Measurements from ENCODE around the gene HEG1.
"Not testable (repeated sequence)": the region's sequence is repeated elsewhere in the genome, so short reads cannot be mapped to it uniquely, and the experiment has no call there.

HEG1 gene, protein sequence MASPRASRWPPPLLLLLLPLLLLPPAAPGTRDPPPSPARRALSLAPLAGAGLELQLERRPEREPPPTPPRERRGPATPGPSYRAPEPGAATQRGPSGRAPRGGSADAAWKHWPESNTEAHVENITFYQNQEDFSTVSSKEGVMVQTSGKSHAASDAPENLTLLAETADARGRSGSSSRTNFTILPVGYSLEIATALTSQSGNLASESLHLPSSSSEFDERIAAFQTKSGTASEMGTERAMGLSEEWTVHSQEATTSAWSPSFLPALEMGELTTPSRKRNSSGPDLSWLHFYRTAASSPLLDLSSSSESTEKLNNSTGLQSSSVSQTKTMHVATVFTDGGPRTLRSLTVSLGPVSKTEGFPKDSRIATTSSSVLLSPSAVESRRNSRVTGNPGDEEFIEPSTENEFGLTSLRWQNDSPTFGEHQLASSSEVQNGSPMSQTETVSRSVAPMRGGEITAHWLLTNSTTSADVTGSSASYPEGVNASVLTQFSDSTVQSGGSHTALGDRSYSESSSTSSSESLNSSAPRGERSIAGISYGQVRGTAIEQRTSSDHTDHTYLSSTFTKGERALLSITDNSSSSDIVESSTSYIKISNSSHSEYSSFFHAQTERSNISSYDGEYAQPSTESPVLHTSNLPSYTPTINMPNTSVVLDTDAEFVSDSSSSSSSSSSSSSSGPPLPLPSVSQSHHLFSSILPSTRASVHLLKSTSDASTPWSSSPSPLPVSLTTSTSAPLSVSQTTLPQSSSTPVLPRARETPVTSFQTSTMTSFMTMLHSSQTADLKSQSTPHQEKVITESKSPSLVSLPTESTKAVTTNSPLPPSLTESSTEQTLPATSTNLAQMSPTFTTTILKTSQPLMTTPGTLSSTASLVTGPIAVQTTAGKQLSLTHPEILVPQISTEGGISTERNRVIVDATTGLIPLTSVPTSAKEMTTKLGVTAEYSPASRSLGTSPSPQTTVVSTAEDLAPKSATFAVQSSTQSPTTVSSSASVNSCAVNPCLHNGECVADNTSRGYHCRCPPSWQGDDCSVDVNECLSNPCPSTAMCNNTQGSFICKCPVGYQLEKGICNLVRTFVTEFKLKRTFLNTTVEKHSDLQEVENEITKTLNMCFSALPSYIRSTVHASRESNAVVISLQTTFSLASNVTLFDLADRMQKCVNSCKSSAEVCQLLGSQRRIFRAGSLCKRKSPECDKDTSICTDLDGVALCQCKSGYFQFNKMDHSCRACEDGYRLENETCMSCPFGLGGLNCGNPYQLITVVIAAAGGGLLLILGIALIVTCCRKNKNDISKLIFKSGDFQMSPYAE (N-terminal part only)

GRCh38 chr3:125055913-125056745 lies at the start of gene HEG1:
HEG1 (minus strand) TSS chr3:125055997; CDS start chr3:125055890, 107 bp downstream.
- peak; percentile 30 for DNase-seq

GRCh38 chr3:125105116-125105515 lies 49.3 kb upstream of the HEG1 start:
- DNase-seq: no peak

- DNase-seq: no peak
Measured at GRCh38 chr3:125104639-125105038, 48.8 kb upstream of the HEG1 start.

GRCh38 chr3:125103406-125103805 lies 47.6 kb upstream of the HEG1 start:
- no peak for DNase-seq

- no peak for DNase-seq
Measured at GRCh38 chr3:125102470-125102869, 46.7 kb upstream of the HEG1 start.

DNA sequence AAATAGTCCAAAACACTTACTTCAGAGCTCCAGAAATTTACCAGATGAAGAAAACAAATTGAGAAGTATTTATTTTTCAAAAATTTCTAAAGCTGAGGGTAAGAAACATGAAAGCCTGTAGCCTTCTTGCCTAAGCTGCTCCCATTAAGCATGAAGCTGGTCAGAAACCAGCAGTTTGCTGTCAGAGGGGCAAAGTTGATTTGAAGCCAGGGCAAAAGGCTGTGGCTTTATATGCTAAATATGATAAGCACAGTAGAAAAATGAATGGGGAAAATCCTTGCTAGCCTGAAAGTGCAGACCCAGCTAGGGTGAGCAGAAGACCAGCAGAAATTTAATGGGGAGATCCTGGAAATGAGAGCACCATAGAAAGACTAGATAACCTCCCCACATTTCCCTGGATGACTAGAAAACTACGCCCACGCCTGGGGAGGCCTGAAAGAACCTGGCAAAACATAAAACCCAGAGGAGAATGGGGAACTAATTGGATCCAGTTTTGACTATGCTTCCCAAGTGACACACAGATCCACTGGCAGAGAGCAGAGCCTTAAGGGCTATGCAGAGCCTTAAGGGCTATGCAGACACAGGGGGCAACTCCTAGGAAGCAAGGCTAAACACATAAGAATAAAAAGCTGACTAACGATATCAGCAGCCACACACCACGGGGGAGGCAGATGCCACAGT lies 43.0 kb upstream of the HEG1 start:
- no peak for DNase-seq

DNA sequence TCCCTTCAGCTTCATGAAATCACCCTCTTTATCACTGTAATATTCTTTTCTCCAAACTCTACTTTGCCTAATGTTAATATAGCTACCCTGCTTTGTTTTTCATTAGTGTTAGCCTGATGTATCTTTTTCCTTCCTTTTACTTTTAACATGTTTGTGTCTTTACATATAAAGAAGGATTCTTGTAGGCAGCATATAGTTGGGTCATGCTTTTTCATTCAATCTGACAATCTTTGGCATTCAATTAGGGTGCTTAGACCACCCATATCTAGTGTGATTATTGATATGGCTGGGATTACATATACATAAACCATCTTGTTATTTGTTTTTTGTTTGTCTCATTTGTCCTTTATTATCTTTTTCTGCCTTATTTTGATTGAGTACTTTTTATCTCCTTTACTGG lies 34.9 kb upstream of the HEG1 start:
- DNase-seq: no peak

DNA sequence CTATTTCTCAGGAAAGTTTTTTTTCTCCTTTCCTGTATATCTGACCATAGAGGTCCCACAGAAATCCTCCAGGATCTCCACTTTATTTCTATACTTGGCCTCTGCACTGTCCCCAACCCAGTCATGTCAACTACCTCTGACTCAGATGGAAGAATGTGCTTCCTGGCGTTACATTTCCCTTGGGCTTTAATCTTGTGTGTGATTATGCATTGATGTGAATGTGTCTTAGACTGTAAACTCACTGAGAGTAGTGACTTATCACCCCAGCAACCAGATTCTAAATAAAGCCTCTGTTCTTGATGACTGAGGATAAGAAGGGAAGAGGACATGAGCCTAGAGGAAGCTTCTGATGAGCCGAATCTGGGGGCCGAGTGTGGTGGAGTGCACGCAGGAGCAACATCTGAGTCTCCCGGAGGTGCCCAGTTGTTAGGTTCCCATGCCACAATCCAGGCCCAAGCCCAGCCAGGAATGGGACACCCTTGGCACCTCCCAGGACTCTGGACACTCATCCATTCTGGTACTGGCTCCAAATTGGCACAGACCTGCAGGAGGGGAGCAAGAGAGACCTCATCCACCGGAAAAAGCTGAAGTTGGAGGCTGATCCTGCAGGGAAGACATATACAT lies 32.1 kb upstream of the HEG1 start:
- no peak for DNase-seq

DNA sequence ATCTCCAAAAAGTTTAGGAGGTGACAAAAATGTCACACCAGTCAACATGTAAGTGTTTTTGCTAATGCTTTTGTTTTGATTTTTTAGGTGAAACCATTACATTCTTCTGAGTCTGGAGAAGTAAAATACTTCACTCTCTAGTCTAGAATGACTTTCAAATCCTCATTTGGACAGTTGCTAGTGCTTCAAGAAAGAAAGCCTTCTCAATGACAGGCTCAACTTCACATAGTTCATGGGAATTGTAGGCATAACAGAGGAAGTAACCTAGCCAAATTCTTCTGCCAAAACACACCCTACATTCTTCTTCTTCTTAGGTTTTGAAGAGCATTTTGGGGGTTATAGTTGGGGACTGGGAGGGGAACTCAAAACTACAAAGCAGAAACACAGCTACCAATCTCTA lies 29.4 kb upstream of the HEG1 start:
- no peak for DNase-seq

- DNase-seq: no peak
Measured at GRCh38 chr3:125083776-125084175, 28.0 kb upstream of the HEG1 start.

DNA sequence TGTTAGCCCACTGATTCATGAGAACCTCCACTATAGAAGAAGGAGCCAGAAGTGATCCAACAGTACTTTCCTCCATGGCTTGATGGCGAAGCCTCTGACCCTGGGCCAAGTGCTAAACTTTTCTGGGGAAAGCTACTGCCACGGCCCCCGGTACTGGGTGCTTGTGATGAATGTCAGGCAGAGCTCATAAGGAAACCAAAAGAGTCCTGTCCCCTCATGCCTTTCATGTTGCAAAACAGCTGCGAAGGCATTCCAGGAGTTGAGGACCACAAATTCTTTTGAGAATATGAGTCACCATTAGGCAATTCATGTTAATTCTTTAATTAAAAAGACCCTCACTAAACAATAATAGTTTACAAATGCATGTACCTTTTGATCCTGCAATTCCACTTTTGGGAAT lies 26.5 kb upstream of the HEG1 start:
- not testable (repeated sequence) for DNase-seq

DNA sequence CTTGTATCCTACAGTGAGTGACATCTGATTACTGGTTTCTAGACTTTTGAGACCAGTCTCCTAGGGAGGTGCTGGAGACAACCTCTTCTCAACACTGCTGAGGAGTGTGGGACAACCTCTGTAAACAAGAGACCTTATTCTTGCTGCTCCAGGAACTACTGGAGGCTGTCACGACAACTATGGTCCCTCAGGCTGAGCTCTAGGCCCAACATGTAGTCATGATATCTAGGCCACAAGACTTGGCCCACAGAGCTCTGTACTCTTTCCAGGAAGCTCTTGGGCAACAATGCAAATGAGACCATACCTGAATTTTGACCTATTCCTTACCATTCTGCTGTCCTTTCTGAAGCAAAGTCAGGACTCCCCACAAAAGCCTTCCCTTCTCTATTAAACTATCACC lies 24.3 kb upstream of the HEG1 start:
- no peak for DNase-seq

DNA sequence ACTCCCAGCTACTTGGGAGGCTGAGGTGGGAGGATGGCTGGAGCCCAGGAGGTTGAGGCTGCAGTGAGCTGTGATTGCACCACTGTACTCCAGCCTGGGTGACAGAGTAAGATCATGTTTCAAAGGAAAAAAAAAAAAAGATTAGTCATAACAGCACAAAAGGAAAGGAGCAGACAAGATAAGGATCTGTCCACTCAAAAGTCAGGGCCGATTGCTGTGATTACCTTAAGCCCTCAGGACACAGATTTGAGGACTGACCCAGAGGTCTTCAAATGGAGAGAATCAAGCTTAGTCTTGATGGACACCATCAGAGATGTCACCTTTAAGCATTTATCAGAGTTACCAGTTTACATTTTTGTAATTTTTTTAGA lies 23.9 kb upstream of the HEG1 start:
- DNase-seq: no peak

DNA sequence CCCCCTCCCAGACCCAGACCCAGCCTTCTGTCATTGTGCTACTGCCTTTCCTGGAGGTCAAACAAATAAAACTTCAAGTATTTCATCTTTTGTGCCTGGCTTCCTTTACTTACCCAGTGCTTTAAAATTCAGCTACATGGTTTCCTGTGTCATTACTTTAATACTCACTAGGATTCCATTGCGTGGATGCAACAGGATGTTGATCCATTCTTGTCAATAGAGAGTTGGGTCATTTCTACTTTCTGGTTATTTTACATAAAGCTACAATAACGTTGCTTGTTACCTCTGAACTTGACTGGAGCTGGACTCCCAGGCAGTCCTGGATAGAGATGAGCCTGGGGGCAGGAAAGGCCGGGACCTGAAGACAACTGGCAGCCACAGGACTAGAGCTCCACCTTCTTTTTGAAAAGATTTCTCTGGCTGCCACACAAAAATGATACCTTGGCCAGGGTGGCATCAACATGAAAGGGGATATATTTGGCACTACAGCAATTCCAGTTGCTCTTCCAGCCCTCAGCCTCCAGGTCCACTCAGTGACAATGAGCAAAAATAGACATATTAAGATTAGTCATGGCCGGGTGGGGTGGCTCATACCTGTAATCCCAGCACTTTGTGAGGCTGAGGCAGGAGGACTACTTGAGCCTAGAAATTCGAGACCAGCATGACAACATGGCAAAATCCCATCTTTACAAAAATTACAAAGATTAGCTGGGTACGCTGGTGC lies 23.3 kb upstream of the HEG1 start:
- no peak for DNase-seq

GRCh38 chr3:125077864-125078263 lies 22.1 kb upstream of the HEG1 start:
- DNase-seq: no peak

DNA sequence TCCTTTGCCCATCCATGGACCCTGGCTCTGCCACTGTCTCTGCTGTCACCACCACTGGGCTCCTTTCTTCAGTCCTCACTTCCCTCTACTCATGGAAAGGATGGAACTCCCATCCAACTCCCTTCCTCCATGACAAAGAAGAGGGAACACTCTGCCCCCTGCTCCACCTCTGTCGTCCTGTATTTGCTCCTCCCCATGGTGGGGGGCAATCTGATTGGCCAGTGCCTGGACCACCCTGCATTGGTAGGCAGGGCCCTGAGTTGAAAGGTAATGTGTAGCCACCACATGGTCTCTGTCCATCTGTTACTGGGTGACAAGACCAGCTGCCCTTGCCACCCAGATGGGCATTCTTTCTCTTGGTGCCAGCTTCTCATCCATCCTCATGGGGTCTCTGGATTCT lies 20.7 kb upstream of the HEG1 start:
- DNase-seq: no peak

DNA sequence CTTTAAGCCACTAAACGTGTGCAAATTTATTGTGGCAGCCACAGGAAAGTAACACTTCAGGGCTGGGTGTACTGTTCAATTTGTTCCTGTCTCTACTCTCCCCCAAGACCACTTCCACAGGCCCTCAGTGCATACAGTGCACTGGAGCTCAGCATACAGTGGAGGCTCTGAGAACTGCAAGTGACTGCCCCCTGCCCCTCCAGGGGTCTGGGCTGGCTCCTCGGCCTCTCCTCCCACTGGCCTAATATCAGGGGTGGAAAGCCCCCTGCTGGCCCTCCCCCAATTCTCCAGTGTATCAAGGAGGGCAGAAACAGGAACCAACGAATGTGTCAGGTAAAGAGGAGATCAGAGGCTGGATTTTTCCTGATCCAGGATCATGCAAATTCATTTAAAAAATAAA lies 19.9 kb upstream of the HEG1 start:
- DNase-seq: peak; percentile 17

DNA sequence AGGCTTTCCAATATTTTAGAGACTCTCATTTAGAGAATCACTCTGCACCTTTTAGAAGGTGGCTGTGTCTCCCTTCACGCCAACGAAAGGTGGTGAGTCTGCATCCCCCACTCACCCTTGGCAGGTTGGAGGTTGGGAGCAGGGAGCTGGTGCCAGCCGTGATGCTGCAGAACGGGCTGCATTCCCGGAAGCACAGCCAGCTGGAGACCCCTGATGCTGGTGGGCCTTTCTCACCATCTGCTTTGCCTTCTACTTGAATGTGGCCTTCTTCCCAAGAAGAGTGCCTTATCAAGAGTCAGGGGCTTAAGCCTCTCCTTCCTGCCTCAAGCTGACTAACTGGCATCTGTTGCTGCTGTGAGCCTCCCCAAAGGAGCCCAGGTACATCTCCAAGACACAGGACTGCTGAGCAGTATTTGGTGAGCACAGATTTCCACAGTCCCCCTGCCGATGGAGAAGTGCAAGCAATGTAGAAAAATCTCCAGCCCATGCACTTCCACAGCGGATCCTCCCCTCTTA lies 17.7 kb upstream of the HEG1 start:
- DNase-seq: peak; percentile 97

- DNase-seq: peak; percentile 97
Measured at GRCh38 chr3:125072749-125073389, 17.1 kb upstream of the HEG1 start.

DNA sequence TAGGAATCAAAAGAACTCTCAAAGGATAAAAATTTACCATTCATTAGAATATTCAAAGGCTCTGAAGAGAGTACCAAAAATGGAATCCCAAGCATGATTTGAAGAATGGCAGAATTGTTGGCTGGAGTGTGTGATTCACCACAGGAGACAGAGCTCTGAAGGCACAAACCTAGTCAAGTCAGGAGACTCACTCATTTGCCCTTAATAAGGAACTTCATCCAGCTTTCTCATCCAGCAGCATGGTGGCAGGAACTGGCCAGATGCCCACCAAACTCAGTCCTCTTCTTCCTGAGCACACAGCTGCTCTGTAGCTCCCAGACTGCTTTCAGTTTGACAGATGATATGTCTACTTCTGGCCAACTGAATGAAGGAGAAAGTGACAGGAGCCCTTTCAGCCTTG lies 16.5 kb upstream of the HEG1 start:
- DNase-seq: peak; percentile 72

Measured in NCI-H1694 treated with DMSO at 0.1 percent for 48 hours (cell line).